Prostate gland (tissue), 2 donors: ENCODE data around the gene TRAF3IP3.
A peak's percentile ranks its signal among the peaks of the same experiment; 100 is the strongest.

Experiments
- POLR2A ChIP-seq: fragments of 450-650 bp; IDR thresholded peaks from one replicate; pipeline ENCODE4 v1.6.1; 2016; ENCODE audit warnings: antibody characterized with exemption, mild to moderate bottlenecking
- POLR2AphosphoS5 ChIP-seq: sonication (generic); formaldehyde crosslinking; IDR thresholded peaks from one replicate; pipeline ENCODE4 v1.6.1; 2017; ENCODE audit warnings: antibody characterized with exemption
- TF ChIP-seq, protein P1 (sequence below), 4 experiments: fragments of 200-600 bp in 2 of 4; fragments of 450-650 bp in 2 of 4; sonication (generic) in 2 of 4; IDR thresholded peaks; 1 replicate in 3 of 4; 2 replicates in 1 of 4; pipeline ENCODE4 v1.5.1; 2016 to 2019; ENCODE audit warnings: antibody characterized with exemption in 4 of 4, mild to moderate bottlenecking in 2 of 4, moderate library complexity in 2 of 4

DNA sequence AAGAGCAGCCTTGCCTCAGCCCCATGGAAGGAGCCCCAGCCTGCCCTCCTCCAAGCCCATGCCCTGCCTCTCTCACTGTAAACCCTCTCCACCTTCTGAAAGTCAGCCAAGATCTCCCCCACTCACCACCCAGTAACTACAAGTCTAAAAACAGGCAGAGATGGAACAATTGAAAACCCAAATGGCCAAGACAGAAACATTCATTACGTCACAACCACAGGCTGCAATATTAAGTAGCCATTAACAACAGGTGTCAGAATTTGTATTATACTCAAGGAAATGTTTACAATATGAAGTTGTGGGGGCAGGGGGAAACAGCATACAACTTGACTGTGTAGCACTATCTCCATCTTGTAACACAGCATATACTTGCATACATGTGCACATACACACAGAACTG lies 47.7 kb downstream of the TRAF3IP3 start:
- TF ChIP-seq, protein P1, sequence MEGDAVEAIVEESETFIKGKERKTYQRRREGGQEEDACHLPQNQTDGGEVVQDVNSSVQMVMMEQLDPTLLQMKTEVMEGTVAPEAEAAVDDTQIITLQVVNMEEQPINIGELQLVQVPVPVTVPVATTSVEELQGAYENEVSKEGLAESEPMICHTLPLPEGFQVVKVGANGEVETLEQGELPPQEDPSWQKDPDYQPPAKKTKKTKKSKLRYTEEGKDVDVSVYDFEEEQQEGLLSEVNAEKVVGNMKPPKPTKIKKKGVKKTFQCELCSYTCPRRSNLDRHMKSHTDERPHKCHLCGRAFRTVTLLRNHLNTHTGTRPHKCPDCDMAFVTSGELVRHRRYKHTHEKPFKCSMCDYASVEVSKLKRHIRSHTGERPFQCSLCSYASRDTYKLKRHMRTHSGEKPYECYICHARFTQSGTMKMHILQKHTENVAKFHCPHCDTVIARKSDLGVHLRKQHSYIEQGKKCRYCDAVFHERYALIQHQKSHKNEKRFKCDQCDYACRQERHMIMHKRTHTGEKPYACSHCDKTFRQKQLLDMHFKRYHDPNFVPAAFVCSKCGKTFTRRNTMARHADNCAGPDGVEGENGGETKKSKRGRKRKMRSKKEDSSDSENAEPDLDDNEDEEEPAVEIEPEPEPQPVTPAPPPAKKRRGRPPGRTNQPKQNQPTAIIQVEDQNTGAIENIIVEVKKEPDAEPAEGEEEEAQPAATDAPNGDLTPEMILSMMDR (IDR thresholded peaks at IDR 0.05): no peak
- TF ChIP-seq POLR2A: no peak
- TF ChIP-seq POLR2AphosphoS5: peak; percentile 4
